NCI-H460 (cell line): ENCODE results near the gene TNFRSF6B. TPM values are rescaled to one million over a fixed set of nuclear protein-coding genes. Genes with fewer than 3 reads are reported as not detected.

ENCODE experiments used
- DNase-seq: peaks from one replicate; pipeline ENCODE4 v3.0.0-alpha.2; 2016; ENCODE audit warnings: low read depth; ENCODE audit errors: extremely low read depth
- total RNA-seq: library from RNA; depleted of rRNA; stranded (reverse); fragments of >200 nt; shearing (Covaris generic); gene quantifications from 2 replicates; pipeline ENCODE4 v1.2.3, GENCODE V29; 2014

TNFRSF6B gene
- total RNA-seq, 1 experiment from 2014 or later = 0.10 TPM

DNA sequence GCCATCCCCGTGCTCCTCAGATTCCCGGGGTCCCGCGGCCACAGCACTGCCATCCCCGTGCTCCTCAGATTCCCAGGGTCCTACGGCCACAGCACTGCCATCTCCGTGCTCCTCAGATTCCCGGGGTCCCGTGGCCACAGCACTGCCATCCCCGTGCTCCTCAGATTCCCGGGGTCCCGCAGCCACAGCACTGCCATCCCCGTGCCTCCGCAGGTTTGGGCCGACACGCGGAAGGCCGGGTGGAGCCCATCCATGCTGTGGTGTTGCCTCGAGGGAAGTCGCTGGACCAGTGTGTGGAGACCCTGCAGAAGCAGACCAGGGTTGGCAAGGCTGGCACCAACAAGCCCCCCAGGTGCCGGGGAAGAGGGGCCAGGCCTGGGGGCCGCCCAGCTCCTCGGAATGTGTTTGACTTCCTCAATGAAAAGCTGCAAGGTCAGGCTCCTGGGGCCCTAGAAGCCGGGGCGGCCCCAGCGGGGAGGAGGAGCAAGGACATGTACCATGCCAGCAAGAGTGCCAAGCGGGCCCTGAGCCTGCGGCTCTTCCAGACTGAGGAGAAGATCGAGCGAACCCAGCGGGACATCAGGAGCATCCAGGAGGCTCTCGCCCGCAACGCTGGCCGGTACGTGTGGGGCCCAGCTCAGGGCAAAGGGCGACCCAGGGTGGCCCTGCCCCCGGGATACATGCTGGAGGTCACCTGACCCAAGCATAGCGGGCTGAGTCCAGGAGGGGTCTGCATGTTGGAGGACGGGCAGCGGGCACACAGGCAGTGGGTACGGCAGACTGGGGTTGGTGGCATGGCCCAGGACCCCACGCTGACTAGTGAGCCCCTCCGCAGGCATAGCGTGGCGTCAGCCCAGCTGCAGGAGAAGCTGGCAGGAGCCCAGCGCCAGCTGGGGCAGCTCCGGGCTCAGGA is 38.8 kb downstream of the TNFRSF6B start:
- DNase-seq = no peak

DNA sequence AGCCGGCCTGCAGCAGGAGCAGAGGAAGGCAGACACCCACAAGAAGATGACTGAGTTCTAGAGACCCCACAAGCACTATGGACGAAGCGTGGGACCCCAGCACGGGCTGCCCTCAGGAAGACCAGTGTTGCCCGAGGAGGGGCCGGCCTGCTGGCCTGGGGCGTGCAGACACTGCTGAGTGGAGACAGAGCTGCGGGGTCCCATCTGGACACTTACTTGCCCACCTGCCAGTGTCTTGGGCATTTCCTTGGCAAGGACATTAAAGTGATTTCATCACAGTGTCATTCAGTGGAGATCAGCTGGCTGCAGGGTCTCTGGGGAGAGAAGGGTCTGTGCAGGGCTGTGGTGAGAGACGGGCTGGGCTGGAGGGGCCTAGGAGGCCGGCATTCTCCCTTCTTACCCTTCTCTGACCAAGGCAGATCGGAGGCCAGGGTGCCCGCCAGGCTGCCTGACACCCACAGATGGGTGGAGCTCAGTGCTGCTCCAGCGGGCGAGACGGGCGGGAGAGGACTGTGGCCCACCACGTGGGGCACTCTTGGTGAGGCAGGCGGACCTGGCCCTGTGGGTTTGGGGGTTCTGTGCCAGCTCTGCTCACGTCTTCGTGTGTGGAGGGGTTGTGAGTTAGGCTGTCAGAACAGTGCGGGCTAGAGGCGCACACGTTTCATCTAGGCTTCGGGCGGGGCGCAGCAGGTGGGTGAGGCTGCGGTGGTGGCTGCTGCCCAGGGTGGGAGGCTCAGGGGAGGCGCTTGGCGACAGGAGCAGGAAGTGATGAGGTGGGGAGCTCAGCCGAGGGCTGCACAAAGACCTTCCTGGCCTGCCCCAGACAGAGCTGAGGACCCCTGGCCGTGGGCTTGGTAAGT is 39.6 kb downstream of the TNFRSF6B start, which contains the start of gene LIME1:
TSS of gene LIME1 (plus strand) at position 806 of the 860 bp plus-strand sequence. CDS start 886 bp downstream, outside the sequence.
- no peak for DNase-seq

DNA sequence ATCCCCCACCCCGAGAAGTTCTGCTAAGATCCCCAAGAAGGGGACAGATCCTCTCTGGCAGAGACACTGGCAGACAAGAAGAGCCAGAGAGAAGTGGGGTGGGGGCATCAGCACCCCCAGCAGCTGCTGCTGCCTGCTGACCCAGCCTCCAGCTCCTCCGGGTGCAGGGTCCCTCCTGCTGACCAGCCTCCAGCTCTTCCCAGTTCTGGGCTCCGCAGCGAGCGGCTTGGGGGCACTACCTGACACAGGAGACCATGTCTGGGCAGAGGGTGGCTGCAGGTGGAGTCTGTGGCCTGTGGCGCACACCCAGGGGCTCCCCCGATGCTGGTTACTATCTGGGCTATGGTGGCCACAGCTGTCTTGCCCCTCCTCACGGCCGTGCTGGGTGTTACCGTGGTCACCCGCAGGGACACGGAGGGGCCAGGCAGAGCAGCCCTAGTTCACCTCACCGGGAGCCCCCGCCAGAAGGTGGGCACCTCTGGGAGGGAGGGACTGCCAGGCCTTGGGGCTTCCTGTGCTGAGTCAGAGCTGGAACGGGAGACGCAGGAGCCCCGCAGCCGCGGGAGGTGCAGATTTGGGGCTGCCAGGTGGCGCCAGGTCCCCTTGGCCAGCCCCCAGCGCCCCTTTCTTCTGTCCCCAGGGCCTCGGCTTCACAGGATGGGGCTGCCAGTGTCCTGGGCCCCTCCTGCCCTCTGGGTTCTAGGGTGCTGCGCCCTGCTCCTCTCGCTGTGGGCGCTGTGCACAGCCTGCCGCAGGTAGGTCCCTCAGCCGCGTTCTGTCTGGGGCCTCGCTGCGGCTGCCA is 40.6 kb downstream of the TNFRSF6B start:
- no peak for DNase-seq

DNA sequence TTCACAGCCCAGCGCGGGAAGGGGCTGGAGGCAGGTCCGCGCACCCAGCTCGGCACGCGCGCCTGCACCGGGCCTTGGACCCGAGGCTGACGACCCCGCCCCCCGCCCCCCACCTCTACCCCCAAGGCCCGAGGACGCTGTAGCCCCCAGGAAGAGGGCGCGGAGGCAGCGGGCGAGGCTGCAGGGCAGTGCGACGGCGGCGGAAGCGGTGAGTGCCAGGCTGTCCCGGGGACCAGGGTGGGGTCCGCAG is 41.2 kb downstream of the TNFRSF6B start:
- no peak for DNase-seq

DNA sequence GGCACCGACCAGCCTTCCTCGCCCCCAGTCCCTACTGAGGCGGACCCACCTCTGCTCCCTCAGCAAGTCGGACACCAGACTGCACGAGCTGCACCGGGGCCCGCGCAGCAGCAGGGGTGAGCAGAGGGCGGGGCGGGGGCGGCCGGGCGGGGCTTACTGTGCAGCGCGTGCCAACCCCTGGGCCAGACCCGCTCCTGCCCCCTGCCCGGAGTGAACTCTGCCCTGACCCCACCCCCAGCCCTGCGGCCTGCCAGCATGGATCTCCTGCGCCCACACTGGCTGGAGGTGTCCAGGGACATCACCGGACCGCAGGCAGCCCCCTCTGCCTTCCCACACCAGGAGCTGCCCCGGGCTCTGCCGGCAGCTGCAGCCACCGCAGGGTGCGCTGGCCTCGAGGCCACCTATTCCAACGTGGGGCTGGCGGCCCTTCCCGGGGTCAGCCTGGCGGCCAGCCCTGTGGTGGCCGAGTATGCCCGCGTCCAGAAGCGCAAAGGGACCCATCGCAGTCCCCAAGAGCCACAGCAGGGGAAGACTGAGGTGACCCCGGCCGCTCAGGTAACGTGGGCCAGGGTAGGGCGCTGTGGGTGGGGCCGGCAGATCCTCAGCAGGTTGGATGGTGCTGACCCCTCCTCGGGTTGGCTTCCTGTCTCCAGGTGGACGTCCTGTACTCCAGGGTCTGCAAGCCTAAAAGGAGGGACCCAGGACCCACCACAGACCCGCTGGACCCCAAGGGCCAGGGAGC is 41.7 kb downstream of the TNFRSF6B start:
- DNase-seq = no peak

DNA sequence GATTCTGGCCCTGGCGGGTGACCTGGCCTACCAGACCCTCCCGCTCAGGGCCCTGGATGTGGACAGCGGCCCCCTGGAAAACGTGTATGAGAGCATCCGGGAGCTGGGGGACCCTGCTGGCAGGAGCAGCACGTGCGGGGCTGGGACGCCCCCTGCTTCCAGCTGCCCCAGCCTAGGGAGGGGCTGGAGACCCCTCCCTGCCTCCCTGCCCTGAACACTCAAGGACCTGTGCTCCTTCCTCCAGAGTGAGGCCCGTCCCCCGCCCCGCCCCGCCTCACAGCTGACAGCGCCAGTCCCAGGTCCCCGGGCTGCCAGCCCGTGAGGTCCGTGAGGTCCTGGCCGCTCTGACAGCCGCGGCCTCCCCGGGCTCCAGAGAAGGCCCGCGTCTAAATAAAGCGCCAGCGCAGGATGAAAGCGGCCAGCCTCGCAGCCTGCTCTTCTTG is 42.3 kb downstream of the TNFRSF6B start:
- DNase-seq = no peak

DNA sequence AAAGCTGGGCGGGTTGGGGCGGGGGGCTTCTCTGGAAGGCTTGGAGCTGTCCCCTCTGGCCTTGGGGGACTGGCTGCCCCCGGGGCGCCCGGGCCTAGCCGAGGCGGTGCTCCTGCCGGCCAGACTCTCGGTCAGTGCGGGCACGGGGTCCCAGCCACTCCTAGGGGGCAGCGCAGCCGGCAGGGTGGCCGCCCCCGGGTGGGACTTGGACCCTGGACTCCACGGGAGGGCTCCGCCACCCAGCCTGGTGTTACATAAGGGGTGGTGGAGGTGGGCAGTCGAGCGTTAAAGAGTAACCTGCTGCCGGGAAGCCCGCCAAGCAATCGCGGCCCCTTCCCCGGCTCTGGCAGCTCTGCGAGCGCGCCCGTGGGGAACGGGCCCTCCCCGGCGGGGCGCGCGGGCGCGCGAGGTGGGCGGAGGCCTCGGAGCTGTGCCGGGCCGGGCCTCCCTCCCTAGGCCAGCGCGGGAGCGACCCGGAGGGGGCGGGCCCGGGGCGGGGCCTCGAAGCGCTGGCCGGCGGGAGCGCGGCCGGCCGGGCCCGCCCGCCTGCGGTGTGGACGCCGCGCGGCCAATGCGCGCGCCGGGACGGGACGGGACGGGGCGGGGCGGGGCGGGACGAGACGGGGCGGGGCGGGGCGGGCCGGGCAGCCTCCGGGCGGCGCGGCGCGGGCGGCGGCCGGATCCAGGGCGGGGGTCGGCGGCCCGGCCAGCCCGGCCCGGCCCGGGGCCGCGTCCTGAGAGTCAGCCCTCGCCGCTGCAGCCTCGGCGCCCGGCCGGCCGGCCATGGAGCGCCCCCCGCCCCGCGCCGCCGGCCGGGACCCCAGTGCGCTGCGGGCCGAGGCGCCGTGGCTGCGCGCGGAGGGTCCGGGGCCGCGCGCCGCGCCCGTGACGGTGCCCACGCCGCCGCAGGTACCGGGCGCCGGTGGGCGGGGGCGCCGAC is 42.9 kb downstream of the TNFRSF6B start, which contains the start of gene SLC2A4RG:
TSS of gene SLC2A4RG (plus strand) at position 647 of the 940 bp plus-strand sequence. CDS start at position 784, 137 bp downstream.
- DNase-seq = peak; percentile 80

DNA sequence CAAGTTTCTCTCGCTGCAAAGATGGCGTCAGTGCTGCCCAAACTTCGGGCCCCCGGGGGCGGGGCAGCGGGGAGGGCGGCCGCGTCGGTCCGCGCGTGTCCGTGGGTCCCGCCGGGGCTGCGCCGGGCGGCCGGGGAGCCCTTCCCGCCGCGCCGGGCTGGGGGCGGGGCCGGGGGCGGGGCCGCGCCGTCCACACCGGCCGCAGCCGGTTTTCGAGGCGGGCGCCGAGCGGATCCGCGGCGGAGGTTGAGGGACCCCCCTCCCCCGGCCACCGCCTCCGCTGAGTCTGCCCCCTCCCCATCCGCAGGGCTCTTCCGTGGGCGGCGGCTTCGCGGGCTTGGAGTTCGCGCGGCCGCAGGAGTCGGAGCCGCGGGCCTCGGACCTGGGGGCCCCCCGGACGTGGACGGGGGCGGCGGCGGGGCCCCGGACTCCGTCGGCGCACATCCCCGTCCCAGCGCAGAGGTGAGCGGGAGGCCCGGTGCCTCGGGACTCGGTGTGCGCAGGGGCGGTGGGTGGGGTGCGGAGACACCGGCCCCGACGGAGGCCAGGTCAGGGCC is 43.7 kb downstream of the TNFRSF6B start:
- no peak for DNase-seq

DNA sequence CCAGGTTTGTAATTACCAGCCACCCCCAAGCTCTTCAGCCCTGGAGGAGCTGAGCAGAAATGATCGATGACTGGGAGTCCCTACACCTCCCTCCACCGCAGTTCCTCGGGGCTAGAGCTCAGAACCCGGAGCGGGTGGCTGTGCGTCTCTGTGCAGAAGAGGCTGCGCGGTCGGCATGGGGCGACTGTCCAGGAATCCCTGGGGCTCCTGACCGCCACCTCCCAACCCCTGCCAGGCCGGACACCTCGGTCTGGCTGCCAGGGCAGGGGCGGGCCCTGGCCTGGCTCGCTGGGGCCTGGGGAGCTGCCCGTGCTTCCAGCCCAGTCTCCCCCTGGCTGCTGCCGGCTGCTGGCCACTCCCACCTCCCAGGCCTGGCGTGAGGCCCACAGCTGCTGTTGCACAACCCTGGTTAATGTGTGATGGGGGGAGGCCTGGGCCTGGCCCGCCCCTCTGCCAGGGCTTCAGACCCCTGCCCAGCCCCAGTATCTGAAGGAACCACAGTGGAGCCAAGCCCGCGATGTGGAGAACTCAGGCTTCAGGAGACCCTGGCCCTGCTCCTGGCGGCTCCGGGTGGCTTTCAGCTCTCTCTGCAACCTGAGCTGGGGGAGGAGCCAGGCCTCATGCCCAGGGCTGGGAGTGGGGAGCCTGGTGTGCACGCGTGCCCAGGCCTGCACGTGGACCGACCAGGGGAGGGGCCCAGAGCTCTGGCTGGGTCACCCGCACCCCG is 44.3 kb downstream of the TNFRSF6B start:
- DNase-seq = peak; percentile 74

DNA sequence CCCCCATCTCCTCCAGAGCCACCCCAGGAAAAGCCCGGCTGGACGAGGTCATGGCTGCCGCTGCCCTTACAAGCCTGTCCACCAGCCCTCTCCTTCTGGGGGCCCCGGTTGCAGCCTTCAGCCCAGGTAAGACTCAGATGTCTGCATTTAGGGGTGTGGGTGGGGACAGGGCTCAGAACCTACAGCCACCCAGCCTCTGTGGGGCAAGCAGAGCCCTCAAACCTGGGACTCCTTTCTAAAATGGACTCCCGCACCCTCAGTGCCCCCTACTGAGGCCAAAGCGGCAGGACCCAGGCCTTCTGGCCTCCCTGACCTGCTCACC is 44.9 kb downstream of the TNFRSF6B start:
- no peak for DNase-seq

DNA sequence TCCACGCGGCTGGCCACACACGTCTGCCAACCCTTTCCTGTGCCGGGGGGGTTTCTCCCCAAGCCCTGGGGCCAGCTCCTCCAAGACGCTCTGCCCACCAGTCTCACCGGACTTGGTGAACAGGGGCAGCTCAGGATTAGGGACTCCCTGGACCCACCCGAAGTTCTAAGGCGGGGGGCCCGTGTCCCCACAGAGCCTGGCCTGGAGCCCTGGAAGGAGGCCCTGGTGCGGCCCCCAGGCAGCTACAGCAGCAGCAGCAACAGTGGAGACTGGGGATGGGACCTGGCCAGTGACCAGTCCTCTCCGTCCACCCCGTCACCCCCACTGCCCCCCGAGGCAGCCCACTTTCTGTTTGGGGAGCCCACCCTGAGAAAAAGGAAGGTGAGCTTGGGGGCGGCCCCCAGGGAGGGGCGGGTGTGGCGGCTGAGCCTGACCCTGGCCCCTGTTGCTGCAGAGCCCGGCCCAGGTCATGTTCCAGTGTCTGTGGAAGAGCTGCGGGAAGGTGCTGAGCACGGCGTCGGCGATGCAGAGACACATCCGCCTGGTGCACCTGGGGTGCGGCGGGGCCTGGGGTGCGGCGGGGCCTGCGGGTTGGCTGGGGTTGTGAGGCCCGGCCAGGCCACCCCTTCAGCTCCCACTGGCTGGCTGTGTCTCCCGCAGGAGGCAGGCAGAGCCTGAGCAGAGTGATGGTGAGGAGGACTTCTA is 45.4 kb downstream of the TNFRSF6B start:
- DNase-seq = no peak

DNA sequence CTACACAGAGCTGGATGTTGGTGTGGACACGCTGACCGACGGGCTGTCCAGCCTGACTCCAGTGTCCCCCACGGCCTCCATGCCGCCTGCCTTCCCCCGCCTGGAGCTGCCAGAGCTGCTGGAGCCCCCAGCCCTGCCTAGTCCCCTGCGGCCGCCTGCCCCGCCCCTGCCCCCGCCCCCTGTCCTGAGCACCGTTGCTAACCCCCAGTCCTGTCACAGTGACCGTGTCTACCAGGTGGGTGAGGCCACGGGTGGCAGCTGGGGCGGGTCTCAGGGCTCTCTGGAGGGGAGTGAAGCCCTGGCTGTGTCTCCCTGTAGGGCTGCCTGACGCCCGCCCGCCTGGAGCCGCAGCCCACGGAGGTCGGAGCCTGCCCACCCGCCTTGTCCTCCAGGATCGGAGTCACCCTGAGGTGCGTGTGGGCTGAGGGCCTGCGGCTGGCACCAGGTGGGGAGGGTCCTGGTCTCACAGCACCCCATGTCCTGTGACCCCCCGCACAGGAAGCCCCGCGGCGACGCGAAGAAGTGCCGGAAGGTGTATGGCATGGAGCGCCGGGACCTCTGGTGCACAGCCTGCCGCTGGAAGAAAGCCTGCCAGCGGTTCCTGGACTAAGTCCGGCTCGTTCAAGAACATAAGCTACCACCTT is 46.1 kb downstream of the TNFRSF6B start:
- no peak for DNase-seq

DNA sequence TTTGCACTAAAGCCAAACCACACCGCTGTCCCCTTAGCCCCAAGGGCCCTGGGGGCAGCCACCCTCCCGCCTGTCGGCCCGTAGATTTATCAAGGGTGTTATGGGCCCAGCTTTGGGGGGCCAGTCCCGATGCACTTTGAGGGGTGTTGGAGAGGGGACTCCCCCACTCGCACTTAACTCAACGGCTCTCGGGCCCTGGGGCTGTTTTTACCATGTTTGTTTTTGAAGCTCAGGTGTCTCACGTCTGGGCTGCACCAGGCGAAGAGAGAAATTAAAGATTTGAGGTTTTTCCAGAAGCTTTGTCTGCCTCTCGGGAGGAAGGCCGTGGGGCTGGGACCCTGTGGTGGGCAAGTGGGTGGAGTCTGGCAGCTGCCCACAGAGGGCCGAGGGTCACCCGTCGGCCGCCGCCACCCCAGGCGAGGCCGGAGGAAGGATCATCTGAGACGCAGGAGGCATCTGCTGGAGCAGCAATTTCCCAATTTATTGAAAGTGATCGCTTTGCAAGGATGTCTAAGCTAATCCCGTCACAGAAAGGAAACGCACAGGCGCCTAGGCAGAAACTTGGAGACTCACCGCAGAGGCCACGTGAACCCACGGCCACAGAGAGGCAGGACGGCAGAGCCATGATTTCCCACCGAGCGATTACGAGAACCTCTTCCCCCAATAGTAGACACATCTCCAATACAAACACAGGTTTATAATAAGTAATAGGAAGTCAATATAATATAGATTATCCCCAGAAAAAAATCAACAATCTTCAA is 46.9 kb downstream of the TNFRSF6B start:
- no peak for DNase-seq

DNA sequence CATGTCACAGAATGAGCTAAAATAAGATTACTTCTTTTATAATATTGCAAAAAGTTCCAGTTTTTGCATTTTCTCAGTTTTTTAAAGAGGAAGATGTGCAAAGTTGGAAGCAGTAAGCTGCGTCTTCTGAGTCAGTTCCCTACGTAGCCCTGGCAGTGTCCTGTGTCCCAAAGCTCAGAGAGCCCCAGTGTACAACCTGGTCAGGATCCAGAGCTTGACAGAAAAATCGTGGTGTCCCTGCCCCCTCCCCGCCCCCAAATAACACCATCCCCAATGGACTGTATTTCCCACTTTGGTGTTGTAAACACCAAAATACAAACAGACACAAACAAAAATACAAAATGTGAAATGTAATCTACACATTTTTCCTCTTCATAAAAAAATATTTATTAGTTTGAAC is 47.7 kb downstream of the TNFRSF6B start:
- no peak for DNase-seq

DNA sequence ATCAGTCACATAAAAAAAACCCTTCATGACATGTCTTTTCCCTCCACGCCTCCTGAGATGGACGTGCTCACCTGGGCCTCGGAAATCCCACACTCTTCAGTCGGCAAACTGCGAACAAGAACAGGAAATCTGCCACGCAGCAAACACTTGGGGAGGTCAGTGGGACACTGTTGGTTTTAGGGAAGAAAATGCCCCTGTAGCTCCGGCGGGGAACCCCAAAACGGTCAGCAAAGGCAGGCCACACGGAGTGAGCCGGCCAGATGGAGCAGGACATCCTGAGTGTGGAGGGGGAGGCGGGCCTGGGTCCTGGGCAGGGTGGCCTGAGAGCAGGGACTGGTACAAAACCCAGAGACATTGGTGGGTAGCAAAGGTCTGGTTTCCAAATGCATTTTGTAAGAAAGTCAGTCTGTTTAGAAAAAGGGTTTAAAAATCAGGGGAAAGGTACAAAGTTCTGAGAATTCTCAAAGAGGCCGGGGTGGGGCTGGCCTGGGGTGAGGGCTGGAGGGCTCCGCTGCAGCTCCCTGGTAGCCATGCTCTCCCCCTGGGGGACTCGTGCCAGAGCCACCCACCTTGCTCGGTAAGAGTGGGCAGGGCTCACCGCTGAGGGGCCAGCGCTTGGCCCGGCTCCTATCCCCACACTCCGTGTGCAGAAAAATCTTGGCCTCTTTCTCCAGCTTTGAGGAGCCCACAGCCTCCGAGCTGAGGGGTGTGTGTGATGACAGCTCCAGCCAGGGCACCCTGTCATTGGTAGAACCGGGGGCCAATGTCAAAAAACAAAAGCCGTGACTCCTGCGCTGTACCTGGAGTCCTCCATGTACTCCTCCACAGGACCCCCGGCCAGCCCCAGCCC is 48.3 kb downstream of the TNFRSF6B start:
- DNase-seq = no peak
